Measurements from ENCODE around the gene C21orf91.

The C21orf91 gene

DNA sequence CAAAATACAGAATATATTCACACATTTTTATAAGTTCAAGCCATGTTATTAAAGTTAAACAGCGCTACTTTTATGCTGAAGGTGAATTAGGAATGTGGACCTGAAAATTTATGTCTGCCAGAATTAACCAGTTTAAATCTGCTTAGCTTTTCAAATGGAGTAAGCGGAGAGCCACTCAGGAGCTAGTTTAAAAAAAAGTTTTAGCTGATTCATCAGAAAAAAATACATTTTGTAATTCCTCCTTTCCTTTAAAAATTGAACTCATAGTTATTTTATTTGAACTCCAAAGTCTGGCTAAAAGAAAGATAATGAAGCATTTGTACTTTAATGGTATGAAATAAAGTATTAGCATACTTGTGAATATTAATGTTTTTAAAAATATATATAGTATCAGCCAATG, 21.2 kb downstream of the C21orf91 start:
- ATAC-seq = no peak
- TF ChIP-seq POU6F1 (CRISPR knock-in tag; IDR thresholded peaks at IDR 0.05; ENCODE audit: borderline replicate concordance, low read depth) (no peak), TOX (CRISPR knock-in tag; IDR thresholded peaks at IDR 0.05; ENCODE audit: borderline replicate concordance) (no peak), ZFP30 (CRISPR knock-in tag; IDR thresholded peaks at IDR 0.05) (no peak), ZNF565 (CRISPR knock-in tag; conservative IDR thresholded peaks at IDR 0.05; ENCODE audit: low read depth) (no peak)
- TF ChIP-seq, protein P1, sequence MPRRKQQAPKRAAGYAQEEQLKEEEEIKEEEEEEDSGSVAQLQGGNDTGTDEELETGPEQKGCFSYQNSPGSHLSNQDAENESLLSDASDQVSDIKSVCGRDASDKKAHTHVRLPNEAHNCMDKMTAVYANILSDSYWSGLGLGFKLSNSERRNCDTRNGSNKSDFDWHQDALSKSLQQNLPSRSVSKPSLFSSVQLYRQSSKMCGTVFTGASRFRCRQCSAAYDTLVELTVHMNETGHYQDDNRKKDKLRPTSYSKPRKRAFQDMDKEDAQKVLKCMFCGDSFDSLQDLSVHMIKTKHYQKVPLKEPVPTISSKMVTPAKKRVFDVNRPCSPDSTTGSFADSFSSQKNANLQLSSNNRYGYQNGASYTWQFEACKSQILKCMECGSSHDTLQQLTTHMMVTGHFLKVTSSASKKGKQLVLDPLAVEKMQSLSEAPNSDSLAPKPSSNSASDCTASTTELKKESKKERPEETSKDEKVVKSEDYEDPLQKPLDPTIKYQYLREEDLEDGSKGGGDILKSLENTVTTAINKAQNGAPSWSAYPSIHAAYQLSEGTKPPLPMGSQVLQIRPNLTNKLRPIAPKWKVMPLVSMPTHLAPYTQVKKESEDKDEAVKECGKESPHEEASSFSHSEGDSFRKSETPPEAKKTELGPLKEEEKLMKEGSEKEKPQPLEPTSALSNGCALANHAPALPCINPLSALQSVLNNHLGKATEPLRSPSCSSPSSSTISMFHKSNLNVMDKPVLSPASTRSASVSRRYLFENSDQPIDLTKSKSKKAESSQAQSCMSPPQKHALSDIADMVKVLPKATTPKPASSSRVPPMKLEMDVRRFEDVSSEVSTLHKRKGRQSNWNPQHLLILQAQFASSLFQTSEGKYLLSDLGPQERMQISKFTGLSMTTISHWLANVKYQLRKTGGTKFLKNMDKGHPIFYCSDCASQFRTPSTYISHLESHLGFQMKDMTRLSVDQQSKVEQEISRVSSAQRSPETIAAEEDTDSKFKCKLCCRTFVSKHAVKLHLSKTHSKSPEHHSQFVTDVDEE (CRISPR knock-in tag; IDR thresholded peaks at IDR 0.05) = no peak

DNA sequence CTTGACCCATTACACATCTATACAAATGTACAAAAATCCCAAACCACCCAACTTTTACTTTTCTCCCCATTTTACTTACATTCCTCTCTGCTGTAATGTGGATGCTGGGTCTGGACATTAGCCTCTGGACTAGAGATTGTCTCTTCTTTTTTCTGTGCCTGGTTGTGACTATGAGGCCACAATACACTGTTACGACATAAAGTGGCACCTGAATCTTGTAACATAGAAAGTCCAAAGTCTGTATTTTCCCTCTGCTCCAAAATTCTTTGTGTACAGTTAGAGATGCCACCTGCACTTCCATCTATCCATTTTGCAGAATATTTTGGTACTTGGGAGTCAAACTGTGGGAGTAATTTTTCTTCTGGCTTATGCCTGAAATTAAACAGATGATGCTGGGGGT, 22.7 kb downstream of the C21orf91 start:
- no peak for ATAC-seq
- TF ChIP-seq ISL1 (CRISPR knock-in tag; IDR thresholded peaks at IDR 0.05) (no peak), ZFP3 (CRISPR knock-in tag; IDR thresholded peaks at IDR 0.05) (no peak), TOX (CRISPR knock-in tag; IDR thresholded peaks at IDR 0.05; ENCODE audit: borderline replicate concordance) (no peak), GLIS3 (CRISPR knock-in tag; IDR thresholded peaks at IDR 0.05) (no peak), CSRNP3 (CRISPR knock-in tag; IDR thresholded peaks at IDR 0.05) (no peak), POU6F1 (CRISPR knock-in tag; IDR thresholded peaks at IDR 0.05; ENCODE audit: borderline replicate concordance, low read depth) (no peak), ARNTL (CRISPR knock-in tag; IDR thresholded peaks at IDR 0.05; ENCODE audit: borderline replicate concordance, low read depth) (no peak)
- TF ChIP-seq, protein P2, sequence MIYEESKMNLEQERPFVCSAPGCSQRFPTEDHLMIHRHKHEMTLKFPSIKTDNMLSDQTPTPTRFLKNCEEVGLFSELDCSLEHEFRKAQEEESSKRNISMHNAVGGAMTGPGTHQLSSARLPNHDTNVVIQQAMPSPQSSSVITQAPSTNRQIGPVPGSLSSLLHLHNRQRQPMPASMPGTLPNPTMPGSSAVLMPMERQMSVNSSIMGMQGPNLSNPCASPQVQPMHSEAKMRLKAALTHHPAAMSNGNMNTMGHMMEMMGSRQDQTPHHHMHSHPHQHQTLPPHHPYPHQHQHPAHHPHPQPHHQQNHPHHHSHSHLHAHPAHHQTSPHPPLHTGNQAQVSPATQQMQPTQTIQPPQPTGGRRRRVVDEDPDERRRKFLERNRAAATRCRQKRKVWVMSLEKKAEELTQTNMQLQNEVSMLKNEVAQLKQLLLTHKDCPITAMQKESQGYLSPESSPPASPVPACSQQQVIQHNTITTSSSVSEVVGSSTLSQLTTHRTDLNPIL (CRISPR knock-in tag; IDR thresholded peaks at IDR 0.05; ENCODE audit: low read depth) = no peak

- no peak for ATAC-seq
- no peak for TF ChIP-seq PPARA (CRISPR knock-in tag; IDR thresholded peaks at IDR 0.05; ENCODE audit: borderline replicate concordance)
Observed at GRCh38 chr21:17796037-17796403, 23.1 kb downstream of the C21orf91 start.

DNA sequence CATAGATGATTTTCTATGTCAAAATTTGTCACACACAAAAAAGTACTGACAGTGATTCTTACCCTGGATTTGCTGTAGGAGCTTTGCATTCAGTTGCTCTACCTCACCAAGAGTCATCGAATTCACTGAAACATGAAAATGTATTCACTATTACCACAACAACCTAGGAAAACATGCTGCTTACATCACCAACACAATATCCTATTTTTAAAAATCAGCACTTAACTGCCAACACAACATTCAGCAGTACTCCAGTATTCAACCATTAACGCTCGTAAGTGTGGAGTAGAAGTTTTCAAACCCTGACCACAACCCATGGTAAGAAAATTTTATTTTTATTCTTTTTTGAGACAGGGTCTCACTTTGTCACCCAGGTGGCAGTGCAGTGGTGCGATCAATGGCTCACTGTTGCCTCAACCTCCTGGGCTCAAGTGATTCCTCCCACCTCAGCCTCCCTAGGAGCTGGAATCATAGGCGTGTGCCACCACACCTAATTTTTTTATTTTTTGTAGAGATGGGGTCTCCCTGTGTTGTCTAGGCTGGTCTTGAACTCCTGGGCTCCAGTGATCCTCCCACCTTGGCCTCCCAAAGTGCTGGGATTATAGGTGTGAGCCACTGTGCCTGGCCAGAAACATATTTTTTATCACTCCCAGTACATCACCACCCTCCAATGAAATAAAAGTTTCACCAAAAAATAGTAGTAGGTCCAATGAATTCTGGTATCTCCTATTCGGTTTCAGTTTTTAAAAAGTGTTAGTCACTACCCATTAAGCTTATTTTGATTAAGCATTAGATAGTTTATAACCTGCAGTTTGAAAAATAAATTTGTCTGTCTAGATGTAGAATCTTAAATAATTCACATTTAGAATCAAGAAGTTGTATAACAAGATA, 23.8 kb downstream of the C21orf91 start:
- no peak for ATAC-seq
- TF ChIP-seq GLIS3 (CRISPR knock-in tag; IDR thresholded peaks at IDR 0.05) = no peak
- no peak for TF ChIP-seq TOX (CRISPR knock-in tag; IDR thresholded peaks at IDR 0.05; ENCODE audit: borderline replicate concordance)
- TF ChIP-seq ZFP3 (CRISPR knock-in tag; IDR thresholded peaks at IDR 0.05) = no peak
- TF ChIP-seq PATZ1 (CRISPR knock-in tag; IDR thresholded peaks at IDR 0.05; ENCODE audit: borderline replicate concordance) = no peak
- TF ChIP-seq POU6F1 (CRISPR knock-in tag; IDR thresholded peaks at IDR 0.05; ENCODE audit: borderline replicate concordance, low read depth) = no peak
- TF ChIP-seq RARB (CRISPR knock-in tag; IDR thresholded peaks at IDR 0.05) = no peak
- TF ChIP-seq ZNF8 (CRISPR knock-in tag; IDR thresholded peaks at IDR 0.05) = no peak
- TF ChIP-seq ISL1 (CRISPR knock-in tag; IDR thresholded peaks at IDR 0.05) = no peak
- no peak for TF ChIP-seq CSDC2 (CRISPR knock-in tag; IDR thresholded peaks at IDR 0.05)
- TF ChIP-seq OSR1 (CRISPR knock-in tag; IDR thresholded peaks at IDR 0.05) = no peak
- TF ChIP-seq, protein P1 (CRISPR knock-in tag; IDR thresholded peaks at IDR 0.05) = no peak
- no peak for TF ChIP-seq ARNTL (CRISPR knock-in tag; IDR thresholded peaks at IDR 0.05; ENCODE audit: borderline replicate concordance, low read depth)
- TF ChIP-seq ESRRG (CRISPR knock-in tag; IDR thresholded peaks at IDR 0.05) = no peak

Data from SK-N-SH treated with all-trans-retinoic acid at 6 μM for 48 hours (cell line).